ENCODE results near the gene SMCO4.

- no peak for TF ChIP-seq CTCF (IDR thresholded peaks at IDR 0.05; ENCODE audit: low read length)
- no peak for TF ChIP-seq EZH2 (IDR thresholded peaks at IDR 0.05; ENCODE audit: borderline replicate concordance, low read length)
Observed at GRCh38 chr11:93494357-93494756, 48.8 kb downstream of the SMCO4 start.

Measured in OCI-LY1 (cell line).